IPS-18c (cell line): ENCODE results near the gene EPB41.
"Not testable (repeated sequence)": the region's sequence is repeated elsewhere in the genome, so short reads cannot be mapped to it uniquely, and the experiment has no call there.

Experiments
- H3K4me3 ChIP-seq: 2 replicates; pipeline ENCODE4 v1.7.0; 2013; ENCODE audit warnings: low read depth, mild to moderate bottlenecking, low read length, moderate library complexity; ENCODE audit not compliant: insufficient read depth
- H3K9me3 ChIP-seq: one replicate; pipeline ENCODE4 v1.6.1; 2013; ENCODE audit warnings: mild to moderate bottlenecking, low read length, moderate library complexity; ENCODE audit not compliant: control insufficient read depth, insufficient read depth

Gene EPB41

GRCh38 chr1:29052941-29053340, 138.6 kb downstream of the EPB41 start:
- Histone ChIP-seq H3K4me3 (no peak overlapping the region), H3K9me3 (no peaks in the 10 kb centered on the region)

DNA sequence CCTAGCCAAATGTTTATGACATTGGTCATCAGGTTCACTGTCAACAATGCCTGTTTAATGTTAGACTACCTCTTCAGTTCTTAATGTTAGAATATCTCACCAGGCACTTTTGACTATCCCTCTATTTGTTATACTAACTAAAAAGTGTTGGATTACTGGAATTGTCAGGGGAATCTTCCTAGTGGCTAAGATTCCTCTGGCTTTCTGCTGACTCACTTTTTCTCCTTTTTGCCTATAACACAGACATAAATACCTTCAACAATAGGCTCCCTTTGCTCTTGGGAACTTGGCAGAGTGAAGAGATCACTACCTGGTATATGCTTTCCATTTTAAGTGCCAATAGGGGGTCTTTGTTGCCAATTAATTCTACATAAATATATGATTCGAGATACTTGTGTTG, 140.8 kb downstream of the EPB41 start:
- no peak overlapping the region for H3K4me3 ChIP-seq
- H3K9me3 ChIP-seq = no peaks in the 10 kb centered on the region

GRCh38 chr1:29056256-29056655, 141.9 kb downstream of the EPB41 start:
- no peak overlapping the region for H3K4me3 ChIP-seq
- no peaks in the 10 kb centered on the region for H3K9me3 ChIP-seq

GRCh38 chr1:29057700-29058099, 143.3 kb downstream of the EPB41 start:
- H3K4me3 ChIP-seq = no peak overlapping the region

DNA sequence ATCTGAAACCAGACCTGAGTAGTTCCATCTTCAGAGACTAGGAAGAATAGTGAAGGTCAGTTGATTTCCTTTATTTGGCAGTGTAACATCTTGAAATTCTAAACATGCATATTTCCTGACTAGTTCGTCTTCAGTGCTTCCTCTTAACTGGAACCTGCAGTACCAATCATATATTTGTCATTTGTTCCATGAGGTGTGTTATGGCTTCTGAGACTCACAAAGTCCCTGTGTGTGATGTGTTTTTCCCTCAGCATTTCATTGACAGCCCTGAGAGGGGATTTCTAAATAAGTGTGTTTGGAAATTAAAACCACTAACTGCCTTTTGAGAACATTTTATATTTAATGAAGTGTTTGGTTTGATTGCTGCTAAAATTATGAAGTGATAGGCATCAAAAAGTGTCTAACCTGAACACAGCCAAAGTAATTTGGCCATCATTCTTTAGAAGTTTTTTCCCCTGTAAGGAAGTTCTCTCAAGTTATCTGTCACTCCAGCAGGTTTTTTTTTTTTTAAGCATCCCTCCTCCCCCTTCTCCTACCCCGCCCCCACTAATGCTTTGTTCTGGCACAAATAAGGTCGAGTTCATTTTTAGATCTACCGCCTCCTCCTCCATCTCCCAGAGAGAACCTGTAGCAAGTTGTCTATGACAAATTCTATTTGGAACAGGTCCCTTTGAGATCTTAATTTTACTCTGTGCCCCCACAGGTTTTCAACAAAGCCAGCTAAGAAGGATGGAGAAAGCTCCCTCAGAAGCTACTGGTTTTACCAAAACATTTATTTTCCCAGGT, 148.0 kb downstream of the EPB41 start:
- H3K4me3 ChIP-seq = no peak overlapping the region
- no peaks in the 10 kb centered on the region for H3K9me3 ChIP-seq

More at GRCh38 chr1:29057700-29058099, 143.3 kb downstream of the EPB41 start:
- no peaks in the 10 kb centered on the region for H3K9me3 ChIP-seq

- Histone ChIP-seq H3K4me3 (no peak overlapping the region), H3K9me3 (no peaks in the 10 kb centered on the region)
Measured at GRCh38 chr1:29064064-29064463, 149.7 kb downstream of the EPB41 start.

DNA sequence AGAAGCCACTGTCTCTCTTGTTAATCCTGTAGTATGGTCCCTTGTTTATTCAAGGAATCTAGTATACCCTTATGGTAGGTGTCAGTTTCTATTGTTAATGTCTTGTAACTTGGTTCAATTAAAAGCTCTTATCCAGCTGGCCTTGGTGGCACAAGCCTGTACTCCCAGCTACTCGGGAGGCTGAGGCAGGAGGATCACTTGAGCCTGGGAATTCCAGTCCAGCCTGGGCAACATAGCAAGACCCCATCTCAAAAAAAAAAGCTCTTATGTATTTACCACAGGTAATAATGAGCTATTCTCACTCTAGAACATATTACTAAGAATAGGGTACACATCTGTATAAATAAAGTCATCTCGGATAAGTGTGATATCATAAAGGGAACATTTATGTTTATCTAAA, 162.8 kb downstream of the EPB41 start:
- Histone ChIP-seq H3K4me3 (no peak overlapping the region), H3K9me3 (no peaks in the 10 kb centered on the region)

- H3K4me3 ChIP-seq = not testable (repeated sequence)
Measured at GRCh38 chr1:29079916-29080629, 165.7 kb downstream of the EPB41 start.

GRCh38 chr1:29081201-29081600, 166.8 kb downstream of the EPB41 start:
- no peaks in the 10 kb centered on the region for H3K9me3 ChIP-seq
- no peak overlapping the region for H3K4me3 ChIP-seq

More at GRCh38 chr1:29079916-29080629, 165.7 kb downstream of the EPB41 start:
- not testable (repeated sequence) for H3K9me3 ChIP-seq

DNA sequence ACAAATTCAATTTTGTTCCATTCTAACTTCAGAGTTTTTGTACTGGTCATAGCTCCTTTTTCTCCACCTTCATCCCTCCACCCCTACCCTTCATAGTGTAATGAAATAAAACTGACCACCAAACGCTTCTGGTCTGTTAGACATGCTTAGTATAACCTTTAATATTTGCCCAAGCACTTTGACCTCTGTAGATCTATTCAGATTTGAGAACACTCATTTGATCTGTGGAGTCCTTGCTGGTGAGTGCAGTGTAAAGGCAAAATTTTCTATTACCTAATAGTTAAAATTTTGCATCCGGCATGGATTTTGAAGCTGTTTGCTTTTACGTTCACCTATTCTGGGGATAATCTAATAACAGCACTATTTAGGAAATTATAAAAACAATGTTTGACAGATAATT, 168.2 kb downstream of the EPB41 start:
- Histone ChIP-seq H3K4me3 (no peak overlapping the region), H3K9me3 (no peaks in the 10 kb centered on the region)

DNA sequence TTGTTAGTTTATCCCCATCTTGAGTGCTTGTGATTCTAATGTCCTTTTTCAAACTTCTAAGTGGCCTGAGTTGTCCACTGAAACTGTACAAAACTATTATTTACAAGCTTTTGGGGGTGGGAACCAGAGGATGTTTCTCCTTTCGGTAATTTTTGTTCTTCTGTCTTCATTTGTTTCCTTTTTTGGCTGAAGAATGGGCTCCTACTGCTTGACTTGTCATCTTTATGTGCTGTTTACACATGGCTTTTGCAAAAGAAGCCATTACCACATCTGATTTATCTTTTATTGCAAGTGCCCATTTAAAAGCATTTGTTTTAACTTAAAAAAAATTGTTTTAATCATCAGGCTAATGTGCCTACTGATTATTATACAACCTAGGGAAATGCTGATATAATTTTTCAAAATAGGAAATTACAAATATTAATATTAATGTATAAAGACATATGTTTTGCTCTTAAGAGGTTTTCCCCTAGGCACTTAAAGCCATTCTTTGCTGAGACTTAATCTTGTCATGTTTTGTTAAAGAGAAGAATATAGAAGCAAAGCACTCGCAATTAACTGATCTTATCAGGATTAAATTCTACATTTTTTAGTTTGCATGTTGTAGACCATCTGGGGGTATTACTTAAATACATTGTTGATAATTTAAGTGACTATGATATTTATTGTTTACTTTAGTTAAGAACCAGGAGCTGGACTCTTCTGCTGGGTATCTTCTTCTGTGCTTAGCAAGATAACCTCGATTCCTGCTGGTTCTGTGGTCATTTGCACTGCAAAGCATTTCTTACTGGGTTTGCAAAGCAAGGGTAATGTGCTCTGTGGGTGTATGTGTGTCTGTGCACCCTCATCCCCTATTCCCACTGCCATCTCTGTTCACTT, 169.2 kb downstream of the EPB41 start:
- peaks cover 3% of the 10 kb centered on the region for H3K9me3 ChIP-seq
- no peak overlapping the region for H3K4me3 ChIP-seq

GRCh38 chr1:29084196-29084521, 169.8 kb downstream of the EPB41 start:
- H3K4me3 ChIP-seq = no peak overlapping the region
- H3K9me3 ChIP-seq = peaks cover 4% of the 10 kb centered on the region

DNA sequence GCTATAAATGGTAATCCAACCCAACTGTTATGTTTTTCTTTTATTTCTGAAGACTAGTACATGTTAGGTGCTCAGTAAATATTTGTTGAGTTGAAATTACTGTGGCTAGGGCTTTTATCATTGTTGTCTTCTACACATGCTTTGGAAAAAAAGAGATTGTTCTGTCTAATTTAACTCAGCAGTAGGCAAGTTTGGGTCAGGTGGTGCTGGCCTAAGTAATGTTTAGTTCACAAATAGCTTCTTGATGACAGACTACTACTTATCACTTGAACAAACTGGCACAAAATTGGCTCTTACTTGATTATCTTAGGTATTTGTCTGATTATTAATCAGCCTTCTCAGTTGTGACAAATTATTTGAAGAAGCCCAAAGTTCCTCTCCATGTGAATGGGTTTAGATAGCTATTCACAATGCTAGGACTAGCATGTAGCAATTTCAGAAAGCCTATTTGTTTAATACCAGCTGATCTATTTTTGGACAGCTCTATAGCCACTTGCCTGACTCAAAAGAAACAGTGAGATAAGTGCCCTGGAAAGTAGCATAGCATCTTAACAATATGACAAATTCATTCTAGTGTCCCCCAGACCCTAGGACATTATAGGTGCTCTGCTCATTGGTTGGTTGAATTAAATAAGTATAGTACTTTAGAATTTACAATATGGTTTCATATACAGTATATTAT, 176.7 kb downstream of the EPB41 start:
- Histone ChIP-seq H3K9me3 (peaks cover 4% of the 10 kb centered on the region), H3K4me3 (no peak overlapping the region)

GRCh38 chr1:29092704-29093103, 178.3 kb downstream of the EPB41 start:
- not testable (repeated sequence) for H3K4me3 ChIP-seq, H3K9me3 ChIP-seq

- Histone ChIP-seq H3K9me3 (no peaks in the 10 kb centered on the region), H3K4me3 (no peak overlapping the region)
Measured at GRCh38 chr1:29094433-29094832, 180.1 kb downstream of the EPB41 start.

DNA sequence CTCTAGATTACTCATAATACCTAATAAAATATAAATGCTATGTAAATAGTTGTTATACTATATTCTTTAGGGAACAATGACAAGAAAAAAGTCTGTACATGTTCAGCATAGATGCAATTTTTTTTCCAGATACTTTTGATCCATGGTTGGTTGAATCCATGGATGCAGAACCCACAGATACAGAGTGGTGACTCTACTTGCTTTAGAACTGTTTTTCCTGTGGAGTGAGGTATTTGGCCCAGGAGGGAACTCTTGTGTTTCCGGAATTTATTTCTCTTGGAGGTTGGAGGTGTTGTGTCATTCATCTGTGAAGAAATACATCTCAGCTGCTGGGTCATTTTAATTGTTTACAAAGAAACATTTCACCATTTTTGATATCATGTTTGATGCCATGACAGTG, 180.6 kb downstream of the EPB41 start:
- Histone ChIP-seq H3K9me3 (no peaks in the 10 kb centered on the region), H3K4me3 (no peak overlapping the region)

DNA sequence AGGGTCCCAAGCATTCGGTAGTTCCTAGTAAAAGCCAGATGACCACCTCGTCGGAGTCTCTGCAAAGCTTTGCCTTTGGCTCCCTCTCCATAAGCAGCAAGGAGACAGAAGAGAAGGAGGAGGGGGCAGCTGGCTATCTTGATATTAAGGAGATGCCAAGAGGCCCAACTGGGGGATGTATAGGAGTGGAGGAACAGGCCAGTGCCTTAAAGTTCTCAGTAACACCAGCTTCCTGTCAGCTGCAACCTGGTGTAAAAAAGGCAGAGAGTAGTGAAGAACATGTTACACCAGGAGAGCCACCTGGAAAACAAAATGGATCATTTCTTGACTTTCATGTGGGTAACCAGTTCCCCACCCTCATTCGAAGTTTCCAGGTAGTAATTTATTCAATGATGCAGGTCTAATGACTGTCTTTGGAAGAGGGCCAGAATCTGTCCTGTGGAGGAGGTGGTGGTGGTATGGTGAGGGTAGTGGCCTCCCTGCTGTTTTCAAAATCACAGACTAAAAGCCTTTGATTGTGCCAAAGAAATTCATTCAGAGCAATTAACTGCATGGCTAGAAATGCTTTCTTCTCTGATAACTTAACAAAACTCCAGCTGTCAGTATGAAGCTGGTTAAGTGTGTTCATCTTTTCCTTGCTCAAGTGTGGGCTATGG, 182.0 kb downstream of the EPB41 start:
- no peaks in the 10 kb centered on the region for H3K9me3 ChIP-seq

More for the DNA sequence above, 182.0 kb downstream of the EPB41 start:
- H3K4me3 ChIP-seq = no peak overlapping the region
